Measurements from ENCODE around the gene EIF4G3.

EIF4G3 gene

DNA sequence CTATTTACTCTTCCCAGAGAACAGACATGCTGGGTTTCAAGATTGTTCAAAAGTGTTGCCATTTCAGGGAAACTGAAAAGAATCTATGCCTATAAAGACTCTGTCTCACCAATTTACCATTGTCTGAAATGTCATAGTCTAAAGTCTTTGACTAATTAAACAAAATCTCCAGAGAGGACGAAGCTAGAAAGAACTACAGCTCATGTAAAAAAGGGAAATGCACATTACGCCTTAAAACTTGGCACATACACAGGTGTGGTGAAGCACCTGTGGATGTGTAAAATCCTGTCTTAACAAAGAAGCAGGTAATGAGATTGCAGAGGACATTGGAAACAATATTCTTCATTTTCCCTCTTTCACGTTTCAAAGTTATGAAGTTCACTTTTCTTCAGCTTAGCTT is 130.6 kb downstream of the EIF4G3 start:
- no peak overlapping the region for H3K27ac ChIP-seq

DNA sequence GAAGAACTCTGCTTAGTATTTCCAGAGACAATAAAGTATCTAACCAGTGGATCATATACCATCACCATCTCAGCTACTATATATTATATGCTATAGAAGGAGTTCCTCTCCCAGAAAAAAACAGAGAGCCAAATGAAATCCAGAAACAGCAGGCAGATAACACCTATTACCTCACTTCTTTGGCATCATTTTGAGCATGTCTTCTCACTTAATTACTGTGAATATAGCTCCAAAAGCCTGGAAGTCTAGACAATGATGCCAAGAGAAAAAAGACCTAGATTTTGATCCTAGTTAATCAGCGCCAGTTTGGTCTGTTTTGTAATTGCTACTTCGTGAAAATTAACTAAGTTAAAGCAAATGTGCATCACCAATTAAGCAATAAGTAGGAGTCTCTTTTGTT is 131.3 kb downstream of the EIF4G3 start:
- no peak overlapping the region for H3K27ac ChIP-seq
- TF ChIP-seq CTCF (conservative IDR thresholded peaks at IDR 0.05) (no peak), ZFX (IDR thresholded peaks at IDR 0.05) (no peak)

More for the DNA sequence above, 130.6 kb downstream of the EIF4G3 start:
- TF ChIP-seq ZFX (IDR thresholded peaks at IDR 0.05) (no peak), CTCF (conservative IDR thresholded peaks at IDR 0.05) (no peak)

GRCh38 chr1:21042929-21043605 is 133.6 kb downstream of the EIF4G3 start:
- no peak for TF ChIP-seq CTCF (conservative IDR thresholded peaks at IDR 0.05)
- TF ChIP-seq ZFX (IDR thresholded peaks at IDR 0.05) = no peak
- no peak overlapping the region for H3K27ac ChIP-seq

GRCh38 chr1:21041541-21041940 is 135.2 kb downstream of the EIF4G3 start:
- TF ChIP-seq CTCF (conservative IDR thresholded peaks at IDR 0.05) = no peak
- TF ChIP-seq ZFX (IDR thresholded peaks at IDR 0.05) = no peak

DNA sequence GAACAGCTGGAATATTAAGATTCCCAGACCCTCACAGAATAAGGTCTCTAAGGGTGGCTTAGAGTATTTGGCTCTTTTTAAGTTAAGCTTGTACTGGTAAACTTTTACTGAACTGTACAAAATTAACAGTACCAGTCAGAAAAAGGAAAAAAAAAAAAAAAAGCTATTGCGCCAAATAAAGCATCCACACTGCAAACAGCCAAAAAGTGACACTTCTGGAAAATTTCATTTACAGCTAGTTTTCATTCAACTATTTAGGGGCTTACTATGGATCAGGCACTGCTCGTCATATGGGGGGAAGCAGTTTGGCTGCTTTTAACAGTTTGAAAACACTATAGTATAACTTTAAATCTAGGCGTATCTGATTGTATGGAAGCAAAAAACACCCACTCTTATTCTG is 139.6 kb downstream of the EIF4G3 start:
- no peak for TF ChIP-seq ZFX (IDR thresholded peaks at IDR 0.05)
- TF ChIP-seq CTCF (conservative IDR thresholded peaks at IDR 0.05) = no peak
- no peak overlapping the region for H3K27ac ChIP-seq

More at GRCh38 chr1:21041541-21041940, 135.2 kb downstream of the EIF4G3 start:
- no peak overlapping the region for H3K27ac ChIP-seq

GRCh38 chr1:21035794-21036193 is 140.9 kb downstream of the EIF4G3 start:
- H3K27ac ChIP-seq = no peak overlapping the region
- no peak for TF ChIP-seq CTCF (conservative IDR thresholded peaks at IDR 0.05)
- TF ChIP-seq ZFX (IDR thresholded peaks at IDR 0.05) = no peak

DNA sequence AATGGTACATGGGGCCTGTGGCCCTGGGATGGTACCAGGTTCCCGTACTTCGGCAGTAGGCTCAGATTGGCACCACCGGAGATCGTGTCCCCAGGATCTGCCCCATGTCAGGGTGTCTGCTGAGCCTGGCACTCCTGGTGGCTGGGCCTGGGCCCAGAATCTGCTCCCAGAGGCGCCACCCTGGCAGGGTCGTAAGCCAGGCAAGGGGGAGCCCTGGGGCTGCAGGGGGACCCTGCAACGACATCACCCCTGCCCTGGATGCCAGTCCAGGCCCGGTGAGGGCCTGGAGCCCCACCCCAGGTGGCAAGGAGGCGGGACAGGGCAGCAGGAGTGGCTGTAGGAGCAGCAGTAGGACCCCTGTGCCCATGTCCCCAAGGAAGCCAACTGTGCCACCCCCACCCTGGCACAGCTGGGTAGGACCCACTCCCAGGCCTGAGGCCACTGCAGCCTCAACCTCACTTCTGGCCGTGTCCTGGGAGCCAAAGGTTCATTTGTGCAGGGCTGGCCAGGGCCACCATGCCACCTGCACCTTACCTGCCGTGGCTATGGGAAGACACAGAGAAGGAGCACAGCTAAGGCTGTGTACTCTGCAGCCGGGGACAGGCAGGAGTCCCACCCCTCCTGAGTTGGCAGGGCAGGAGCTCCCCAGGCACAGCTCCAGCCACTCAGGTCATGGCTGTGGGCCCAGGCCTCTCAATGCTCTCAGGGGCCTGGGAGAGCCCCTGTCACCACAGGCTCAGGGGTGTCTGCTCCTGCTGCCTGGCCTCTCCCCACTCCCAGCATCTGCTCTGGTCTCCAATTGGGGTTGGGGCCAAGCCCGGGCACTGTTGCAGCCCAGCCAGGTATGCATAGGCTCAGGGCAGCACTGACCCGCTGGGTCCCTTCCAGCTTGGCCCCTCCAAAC is 141.7 kb downstream of the EIF4G3 start:
- peak overlapping the region; percentile 11; the same call in 1 of the 2 replicates for H3K27ac ChIP-seq
- TF ChIP-seq CTCF (conservative IDR thresholded peaks at IDR 0.05) (no peak), ZFX (IDR thresholded peaks at IDR 0.05) (no peak)

Measured in C4-2B (cell line).